Activated CD8-positive, alpha-beta memory T cell treated with anti-CD3 and anti-CD28 coated beads for 48 hours (primary cell): ENCODE measurements around the gene MUC7.
"Not testable (repeated sequence)": the region's sequence is repeated elsewhere in the genome, so short reads cannot be mapped to it uniquely, and the experiment has no call there.

Experiments used
- DNase-seq, 3 experiments: peaks; one replicate each; pipeline ENCODE4 v3.0.0-alpha.2; 2020; ENCODE audit warnings: low read depth in 2 of 3, low spot score in 2 of 3

Gene MUC7

DNA sequence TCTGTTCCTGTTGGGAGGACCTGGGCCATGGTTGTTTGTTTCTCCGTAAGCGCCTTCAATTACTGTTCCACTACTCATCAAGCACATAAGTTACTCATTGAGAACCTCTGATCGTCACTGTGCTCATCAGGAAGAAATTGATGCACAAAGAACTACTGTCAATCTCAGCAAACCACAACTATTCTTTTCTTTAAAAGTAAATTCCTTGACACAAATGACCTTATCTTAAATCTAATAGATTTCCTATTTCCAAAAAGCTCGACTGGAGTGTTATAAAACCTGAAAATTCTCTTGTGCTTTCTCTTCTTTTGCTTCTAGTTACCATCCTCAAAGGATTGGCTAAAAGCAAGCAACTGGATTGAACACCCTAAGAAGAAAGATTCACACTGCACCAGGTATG is at the start of gene MUC7:
Gene MUC7 (plus strand): TSS at position 301 of the 400 bp plus-strand sequence. CDS start 1,825 bp downstream, outside the sequence.
- no peak for DNase-seq

DNA sequence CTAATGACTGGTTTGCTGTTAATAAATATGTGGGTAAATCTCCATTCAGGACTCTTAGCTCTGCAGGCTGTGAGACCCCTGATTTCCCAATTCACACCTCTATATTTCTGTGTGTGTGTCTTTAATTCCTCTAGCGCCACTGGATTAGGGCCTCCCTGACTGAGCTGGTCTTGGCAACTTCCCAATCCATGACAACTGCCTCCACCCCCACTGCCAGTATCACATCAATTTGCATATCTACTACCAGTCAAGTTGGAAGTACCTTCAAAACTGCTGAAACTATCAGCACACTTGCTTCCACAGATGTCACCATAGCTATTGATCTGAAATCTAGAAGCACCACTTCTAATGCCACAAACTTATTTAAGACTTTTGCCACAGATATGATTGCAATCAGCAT is 46.7 kb upstream of the MUC7 start:
- no peak for DNase-seq

DNA sequence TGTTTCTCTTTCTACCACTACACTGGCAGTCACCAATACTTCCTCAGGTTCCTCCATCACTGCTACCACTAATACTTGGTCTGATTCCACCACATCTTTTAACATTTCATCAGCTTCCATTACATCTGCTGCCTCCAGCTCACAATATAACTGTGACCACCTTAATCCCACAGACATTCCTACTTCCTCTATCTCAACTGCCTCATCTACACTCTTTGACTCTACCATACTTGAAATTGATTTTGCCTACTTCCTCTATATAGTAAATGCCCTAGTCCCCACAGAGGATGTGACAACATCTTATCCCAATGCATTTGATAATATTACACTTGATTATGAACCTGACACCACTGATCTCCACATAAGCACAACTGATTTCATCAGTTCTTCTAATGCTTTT is 45.2 kb upstream of the MUC7 start:
- no peak for DNase-seq

DNA sequence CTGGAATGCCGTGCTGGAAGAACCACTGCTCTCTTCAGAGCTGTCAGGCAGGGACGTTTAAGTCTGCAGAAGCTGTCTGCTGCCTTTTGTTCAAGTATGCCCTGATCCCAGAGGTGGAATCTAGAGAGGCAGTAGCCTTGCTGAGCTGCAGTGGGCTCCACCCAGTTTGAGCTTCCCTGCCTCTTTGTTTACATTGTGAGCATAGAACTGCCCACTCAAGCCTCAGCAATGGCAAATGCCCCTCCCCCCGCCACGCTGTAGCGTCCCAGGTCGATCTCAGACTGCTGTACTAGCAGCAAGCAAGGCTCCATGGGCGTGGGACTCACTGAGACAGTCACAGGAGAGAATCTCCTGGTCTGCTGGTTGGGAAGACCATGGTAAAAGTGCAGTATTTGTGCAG is 34.8 kb upstream of the MUC7 start:
- no peak for DNase-seq

DNA sequence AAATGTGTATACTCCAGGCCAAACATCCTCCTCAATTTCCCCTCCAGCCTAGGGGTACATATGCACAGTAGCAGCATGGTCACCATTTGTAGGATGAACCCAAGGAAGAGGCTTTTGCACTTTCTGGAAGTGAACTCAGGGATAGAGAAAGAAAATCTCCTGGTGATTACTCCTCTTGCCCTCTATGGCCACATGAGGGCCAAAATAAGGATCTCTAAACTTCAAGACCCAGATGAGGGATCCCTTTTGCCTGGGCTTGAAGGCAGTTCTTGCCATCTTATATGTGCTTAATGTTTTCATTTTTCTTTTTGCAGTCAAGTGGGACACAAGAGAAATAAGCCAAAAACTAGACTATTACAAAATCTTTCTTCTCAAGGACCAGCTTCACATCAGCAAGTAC is 29.5 kb upstream of the MUC7 start:
- DNase-seq, result no peak

DNA sequence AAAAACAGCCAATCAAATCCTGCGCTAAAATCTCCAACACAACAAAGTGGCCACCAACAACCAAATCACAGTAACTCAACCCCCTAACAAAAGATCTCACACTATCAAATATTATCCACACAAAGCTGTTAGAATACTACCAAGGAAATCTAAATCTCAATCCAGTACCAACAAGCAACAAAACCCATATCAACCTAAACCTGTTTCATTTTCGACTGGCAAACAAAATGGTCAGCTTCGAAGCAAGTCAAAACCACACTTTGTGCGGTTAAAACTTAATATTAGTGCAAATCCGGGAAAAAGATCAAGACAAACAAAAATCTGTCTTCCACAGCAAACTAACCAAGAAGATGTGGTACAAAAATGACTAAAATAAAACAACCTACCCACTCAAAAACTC is 28.7 kb upstream of the MUC7 start:
- no peak for DNase-seq

DNA sequence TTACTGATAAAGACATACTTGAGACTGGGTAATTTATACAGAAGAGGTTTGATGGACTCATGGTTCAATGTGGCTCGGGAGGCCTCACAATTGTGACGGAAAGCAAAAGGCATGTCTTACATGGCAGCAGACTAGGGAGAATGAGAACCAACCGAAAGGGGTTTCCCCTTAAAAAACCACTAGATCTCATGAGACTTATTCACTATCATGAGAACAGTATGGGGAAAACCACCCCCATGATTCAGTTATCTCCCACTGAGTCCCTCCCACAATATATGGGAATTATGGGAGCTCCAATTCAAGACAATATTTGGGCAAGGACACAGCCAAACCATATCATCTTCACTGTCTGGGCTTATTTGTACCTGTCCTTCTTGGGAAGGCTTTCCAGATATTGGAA is 22.8 kb upstream of the MUC7 start:
- DNase-seq, result no peak

DNA sequence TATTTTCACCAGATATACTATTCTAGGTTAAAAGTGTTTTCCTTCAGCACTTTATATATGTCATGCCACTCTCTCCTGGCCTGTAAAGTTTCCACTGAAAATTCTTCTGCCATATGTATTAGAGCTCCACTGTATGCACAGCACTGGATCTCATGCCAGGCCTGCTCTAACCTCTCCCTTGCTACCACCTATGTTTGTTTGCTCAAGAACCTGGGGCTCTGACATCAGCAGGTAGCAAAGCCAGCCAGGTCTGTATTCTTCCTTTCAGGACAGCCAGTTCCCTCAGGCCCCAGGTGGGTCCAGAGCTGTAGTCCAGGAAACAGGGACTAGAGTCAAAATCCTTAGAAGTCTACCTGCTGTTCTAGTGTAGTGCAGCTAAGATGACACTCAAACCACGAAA is 19.1 kb upstream of the MUC7 start:
- no peak for DNase-seq

DNA sequence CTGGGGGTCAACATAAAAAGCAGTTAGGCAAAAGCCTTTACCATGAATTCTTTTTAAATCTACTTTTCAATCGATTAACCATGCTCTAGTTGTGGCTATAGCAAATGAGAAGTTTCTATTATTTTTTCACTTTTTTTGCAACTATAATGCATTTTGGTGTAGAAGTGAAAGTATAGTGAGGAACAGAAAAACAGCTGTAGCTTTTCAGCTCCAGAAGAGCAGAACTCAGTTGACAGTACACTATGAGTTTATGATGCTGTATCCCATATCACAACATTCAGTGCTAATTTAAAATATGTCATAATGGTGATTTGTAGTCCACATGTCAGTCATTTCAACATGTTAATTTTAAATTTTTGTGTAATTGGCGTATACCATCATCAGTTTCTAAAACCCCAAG is 8.7 kb upstream of the MUC7 start:
- no peak for DNase-seq

DNA sequence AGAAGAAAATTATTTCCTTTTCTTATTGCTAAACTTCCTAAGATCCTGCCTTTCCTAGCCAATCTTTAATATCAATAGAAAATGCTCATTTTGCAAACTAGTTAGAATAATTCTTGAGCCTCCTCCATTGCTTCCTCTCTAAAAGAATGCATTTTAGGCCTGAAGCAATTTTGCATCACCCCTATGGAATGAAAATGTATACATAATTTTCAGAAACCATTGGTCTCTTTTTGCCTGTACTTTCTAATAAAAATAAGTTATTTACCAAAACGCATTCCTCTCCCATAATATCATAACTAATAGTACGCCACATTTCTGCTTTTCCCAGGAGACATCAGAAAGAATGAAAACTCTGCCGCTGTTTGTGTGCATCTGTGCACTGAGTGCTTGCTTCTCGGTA is 1.7 kb downstream of the MUC7 start:
- no peak for DNase-seq

DNA sequence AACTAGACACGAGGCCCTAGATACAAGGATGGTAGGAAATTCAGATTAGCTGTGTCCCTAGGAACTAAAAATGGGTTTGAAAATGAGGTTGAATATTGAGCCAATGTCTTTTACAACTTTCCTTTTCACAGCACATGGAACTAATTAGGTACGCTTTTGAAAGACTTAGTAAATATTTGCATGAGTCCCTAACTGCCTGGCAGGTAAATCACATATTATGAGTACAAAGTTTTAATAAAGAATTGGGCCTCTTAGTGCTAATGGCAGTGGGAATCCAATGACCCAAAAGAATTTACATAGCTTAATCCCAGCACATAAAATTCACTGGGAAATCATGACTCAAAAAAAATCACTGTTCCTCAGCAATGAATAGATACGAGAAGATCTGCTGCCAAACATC is 16.8 kb downstream of the MUC7 start:
- no peak for DNase-seq

DNA sequence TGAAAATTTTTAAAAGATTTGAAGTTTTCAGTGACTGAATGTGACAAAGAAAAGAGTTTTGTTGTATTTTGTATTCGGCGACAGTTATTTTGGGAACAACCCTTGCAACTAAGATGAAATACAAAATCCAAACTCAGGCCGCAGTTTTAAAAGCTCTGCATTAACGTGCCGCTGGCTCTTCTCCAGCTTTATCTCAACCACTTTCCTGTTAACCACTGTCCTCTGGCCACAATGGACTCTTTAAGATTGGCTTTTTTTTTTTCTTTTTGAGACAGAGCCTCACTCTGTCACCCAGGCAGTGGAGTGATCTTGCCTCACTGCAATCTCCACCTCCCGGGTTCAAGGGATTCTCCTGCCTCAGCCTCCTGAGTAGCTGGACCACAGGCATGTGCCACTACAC is 24.2 kb downstream of the MUC7 start:
- no peak for DNase-seq

DNA sequence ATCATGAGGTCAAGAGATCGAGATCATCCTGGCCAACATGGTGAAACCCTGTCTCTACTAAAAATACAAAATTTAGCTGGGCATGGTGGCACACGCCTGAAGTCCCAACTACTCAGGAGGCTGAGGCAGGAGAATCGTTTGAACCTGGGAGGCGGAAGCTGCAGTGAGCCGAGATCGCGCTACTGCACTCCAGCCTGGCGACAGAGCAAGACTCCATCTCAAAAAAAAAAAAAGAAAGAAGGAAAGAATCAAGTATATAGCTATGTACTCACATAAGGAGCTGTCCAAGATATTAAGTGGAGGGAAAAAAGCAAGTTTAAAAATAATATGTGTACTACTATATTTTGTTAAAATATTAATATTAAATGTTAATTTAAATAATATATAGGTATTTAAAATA is 29.8 kb downstream of the MUC7 start:
- not testable (repeated sequence) for DNase-seq

DNA sequence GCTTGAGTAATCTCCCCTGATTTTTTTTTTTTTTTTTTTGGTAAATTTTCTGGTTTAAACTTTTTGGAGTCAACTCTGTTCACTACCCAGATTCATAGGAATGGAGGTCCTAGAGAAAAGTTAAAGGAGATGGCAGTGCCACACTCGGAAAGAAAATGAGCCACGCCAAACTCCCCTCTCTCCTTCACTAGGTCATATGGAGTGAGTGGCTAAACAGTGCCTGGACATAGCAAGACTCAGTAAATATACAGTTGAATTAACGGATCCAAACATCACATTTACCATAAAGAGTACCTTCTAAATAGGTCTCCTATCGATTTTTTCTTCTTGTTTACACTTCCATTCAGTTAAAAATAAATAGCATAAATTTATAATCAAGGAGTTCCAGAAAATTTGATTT is 32.7 kb downstream of the MUC7 start:
- DNase-seq, result no peak

DNA sequence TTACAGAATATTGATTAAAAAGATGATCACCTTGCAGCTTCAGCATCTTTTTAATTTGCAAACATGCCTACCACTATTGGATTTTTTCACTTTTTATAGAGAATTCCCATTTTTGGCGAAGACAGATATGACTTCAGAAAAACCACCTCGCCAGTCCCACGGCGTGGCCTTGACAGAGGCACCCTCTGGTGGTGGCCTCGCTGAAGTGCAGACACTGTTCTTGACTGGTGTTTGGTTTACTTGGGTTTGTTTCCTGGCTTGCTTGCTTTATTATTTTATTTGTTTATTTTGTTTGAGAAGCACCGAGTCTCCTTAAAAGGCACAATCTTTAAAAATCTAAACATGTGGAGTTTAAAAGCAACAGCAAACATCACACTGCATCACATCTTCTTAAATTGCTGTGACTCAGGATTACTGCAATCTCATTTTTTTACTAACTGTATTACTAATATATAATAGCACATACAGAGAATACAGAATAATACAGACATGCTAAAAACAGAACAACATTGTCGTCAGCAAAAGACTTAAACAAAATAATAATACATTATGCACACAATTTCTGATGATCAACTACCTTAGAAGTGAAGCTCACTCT is 33.3 kb downstream of the MUC7 start:
- peak in 2 of 3 experiments; percentile 5 to 12 for DNase-seq

DNA sequence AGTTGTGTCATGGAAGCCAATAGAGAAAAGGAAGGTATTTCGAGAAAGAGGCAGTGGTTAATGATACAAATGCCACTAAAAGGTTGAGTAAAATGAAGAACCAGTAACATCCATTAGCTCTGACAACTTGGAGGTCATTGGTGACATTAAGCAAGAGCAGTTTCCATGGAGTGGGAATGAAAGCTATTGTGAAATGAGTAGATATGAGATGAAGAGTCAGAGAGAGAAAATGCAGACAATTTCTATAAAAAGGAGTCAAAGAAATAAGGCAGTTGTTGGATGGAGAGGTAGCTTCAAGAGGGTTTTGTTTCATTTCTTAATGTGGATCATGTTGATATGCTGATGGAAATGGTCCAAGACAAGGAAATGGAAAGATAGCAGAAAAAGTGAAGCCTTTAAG is 36.8 kb downstream of the MUC7 start:
- no peak for DNase-seq

DNA sequence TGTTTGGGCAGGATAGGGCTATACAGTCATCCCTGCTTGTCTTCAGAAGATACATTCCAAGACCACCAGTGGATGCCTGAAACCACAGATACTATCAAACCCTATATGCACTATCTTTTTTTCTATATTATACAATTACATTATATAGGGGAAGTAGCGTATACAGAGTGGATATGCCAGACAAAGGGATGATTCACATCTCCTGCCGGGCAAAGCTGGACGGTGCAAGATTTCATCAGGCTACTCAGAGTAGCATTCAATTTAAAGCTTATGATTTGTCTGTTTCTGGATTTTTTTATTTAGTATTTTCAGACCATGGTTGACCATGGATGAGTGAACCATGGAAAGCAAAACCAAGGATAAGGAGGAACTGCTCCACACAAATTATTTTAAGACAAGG is 39.4 kb downstream of the MUC7 start:
- DNase-seq, result no peak

DNA sequence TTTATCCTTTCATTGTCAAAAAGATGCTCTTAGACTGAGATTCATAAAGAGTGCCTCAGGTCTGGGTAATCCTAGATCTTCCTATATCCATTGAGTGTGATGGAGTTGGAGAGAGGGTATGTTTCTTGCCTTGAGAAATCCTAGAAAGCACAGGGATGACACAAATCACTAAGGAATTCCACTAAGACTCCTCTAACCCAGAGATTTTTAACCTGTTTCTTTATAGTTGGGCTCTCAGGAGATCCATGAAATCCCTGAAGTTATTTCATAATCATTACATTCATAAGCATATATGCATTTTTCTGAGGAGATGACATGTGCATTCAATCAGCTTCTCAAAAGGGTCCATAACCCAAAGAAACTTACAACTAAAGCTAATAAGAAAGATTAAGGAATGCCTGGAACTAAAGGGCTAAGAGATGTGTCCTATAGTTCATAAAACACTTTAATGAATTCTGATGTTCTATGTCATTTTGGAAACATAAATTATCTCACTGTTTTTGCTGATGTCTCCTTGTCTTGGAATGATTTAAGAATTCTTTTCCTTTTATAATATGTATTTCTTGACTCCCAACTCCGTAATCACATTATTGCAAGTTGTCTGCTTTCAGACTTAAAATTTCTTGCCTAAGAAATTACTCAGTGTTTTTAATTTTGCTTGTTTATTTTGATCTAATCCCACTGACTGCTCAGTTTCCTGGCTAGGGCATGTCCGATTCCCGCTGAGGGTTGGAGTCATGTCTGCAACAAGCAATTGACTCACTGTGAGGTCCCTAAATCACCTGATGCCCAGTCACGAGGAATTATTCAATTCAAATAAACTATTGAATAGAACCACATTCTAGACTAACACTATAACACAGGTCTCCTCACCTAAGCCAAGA is 43.6 kb downstream of the MUC7 start:
- DNase-seq, result no peak

DNA sequence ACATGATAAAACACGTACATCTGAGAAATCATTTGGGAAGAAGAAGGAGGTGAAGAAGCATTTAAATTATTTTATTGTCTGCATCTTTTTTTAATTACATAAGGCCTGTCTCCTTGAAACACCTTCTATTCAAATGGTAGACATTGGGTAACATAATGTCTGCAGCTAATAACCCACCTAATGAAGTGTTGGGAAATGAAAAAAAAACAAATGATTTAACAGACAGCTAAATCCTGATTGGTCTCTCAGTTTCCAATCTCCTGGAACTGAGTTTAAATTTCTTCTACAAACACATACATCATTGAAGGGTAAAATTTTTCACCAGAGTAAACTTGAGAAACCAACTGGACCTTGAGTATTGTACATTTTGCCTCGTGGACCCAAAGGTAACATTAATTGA is 46.3 kb downstream of the MUC7 start, which contains the start of gene AMTN:
Gene AMTN (plus strand): TSS at position 301 of the 400 bp plus-strand sequence. CDS start 209 bp downstream, outside the sequence.
- DNase-seq, result no peak

DNA sequence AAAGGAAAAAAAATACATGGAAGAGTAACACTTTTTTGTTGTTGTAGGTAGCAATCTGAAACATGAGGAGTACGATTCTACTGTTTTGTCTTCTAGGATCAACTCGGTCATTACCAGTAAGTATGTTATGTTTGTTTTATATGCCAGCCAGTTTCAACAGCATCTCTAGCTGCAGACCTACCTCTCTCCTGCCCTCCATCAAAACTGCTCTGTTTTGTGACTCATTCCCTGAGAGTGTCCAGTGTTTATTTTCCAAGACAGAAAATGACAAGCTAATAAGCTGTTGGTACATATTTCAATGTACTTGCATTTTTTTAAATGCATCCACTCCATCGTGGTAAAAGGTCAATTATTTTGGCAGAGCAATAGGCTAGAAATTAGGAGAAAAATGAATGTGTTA is 46.7 kb downstream of the MUC7 start:
- no peak for DNase-seq

DNA sequence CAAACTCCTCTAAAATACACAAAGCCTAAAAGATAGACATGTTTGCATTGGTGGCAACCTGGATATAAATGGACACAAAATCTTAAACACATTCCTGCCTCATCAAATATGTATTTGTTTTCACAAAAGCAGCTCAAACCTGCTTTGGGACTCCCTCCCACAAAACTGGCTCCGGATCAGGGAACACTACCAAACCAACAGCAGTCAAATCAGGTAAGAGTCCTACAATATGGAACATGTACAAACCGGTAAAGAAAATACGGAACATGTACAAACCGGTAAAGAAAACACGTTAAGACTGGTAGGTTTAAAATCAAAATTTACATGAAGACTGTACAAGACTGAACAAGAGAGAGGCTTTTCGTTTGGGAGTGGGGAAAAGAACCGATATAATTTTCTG is 50.6 kb downstream of the MUC7 start:
- DNase-seq, result no peak

DNA sequence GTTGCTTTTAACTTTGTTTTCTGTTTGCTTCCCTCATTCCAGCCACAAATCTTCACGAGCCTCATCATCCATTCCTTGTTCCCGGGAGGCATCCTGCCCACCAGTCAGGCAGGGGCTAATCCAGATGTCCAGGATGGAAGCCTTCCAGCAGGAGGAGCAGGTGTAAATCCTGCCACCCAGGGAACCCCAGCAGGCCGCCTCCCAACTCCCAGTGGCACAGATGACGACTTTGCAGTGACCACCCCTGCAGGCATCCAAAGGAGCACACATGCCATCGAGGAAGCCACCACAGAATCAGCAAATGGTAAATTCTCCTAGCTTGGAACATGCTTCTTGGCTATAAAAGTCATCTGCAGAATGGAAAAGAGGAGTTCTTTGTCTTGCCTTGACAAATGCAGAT is 59.0 kb downstream of the MUC7 start:
- no peak for DNase-seq

DNA sequence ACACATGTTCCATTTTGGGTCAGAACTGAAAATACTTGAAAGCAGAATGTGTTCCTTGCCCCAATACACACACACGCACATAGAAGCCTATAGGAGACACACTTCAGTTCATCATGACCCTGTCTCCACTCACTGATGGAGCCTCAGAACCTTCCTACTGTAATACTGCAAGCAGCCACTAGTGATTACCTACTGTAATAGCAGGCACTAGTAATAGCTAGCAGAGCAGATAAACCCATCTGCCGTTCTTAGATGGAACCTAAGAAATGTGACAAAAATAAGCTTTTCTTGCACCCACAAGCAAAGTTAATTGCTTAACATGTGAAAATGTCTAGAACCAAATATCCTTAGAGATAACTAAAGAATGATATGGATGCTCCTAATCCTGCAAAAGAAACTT is 60.0 kb downstream of the MUC7 start:
- no peak for DNase-seq
